Measurements from ENCODE around the gene PLCG1.

GRCh38 chr20:41218466-41218865, 81.1 kb downstream of the PLCG1 start:
- TF ChIP-seq CTCF (IDR thresholded peaks at IDR 0.05; ENCODE audit: insufficient read depth, low read length, poor library complexity, severe bottlenecking) (no peak), EZH2phosphoT487 (conservative IDR thresholded peaks at IDR 0.05; ENCODE audit: low read length) (no peak)

Data from SU-DHL-6 (cell line).